DMS153 treated with DMSO at 0.1 percent for 48 hours (cell line): ENCODE measurements around the gene CD300C.
"Not testable (repeated sequence)": the region's sequence is repeated elsewhere in the genome, so short reads cannot be mapped to it uniquely, and the experiment has no call there.

Experiments used
- DNase-seq: peaks from one replicate; lab custom pipeline; 2025; ENCODE audit not compliant: unreplicated experiment; lab: John Stamatoyannopoulos, UW

Gene CD300C

GRCh38 chr17:74536890-74537289 is 9.0 kb downstream of the CD300C start:
- no peak for DNase-seq

- DNase-seq = no peak
Measured at GRCh38 chr17:74532115-74532514, 13.8 kb downstream of the CD300C start.

GRCh38 chr17:74531231-74531761 is 14.6 kb downstream of the CD300C start, which contains the start of gene CD300LB:
CD300LB (minus strand) TSS chr17:74531475; CDS start chr17:74531350, 125 bp downstream.
- DNase-seq = no peak

GRCh38 chr17:74530831-74531150 is 15.1 kb downstream of the CD300C start:
- no peak for DNase-seq

GRCh38 chr17:74529243-74529642 is 16.7 kb downstream of the CD300C start:
- no peak for DNase-seq

GRCh38 chr17:74528491-74529199 is 17.3 kb downstream of the CD300C start:
- no peak for DNase-seq

GRCh38 chr17:74527756-74528155 is 18.2 kb downstream of the CD300C start:
- no peak for DNase-seq

GRCh38 chr17:74527081-74527480 is 18.8 kb downstream of the CD300C start:
- DNase-seq = no peak

- DNase-seq = no peak
Measured at GRCh38 chr17:74526681-74527080, 19.2 kb downstream of the CD300C start.

GRCh38 chr17:74525781-74526288 is 20.1 kb downstream of the CD300C start:
- DNase-seq = no peak

GRCh38 chr17:74525465-74525725 is 20.5 kb downstream of the CD300C start:
- DNase-seq = no peak

- no peak for DNase-seq
Measured at GRCh38 chr17:74524653-74525464, 21.1 kb downstream of the CD300C start.

GRCh38 chr17:74523308-74523707 is 22.6 kb downstream of the CD300C start:
- DNase-seq = no peak

GRCh38 chr17:74522381-74523105 is 23.4 kb downstream of the CD300C start:
- no peak for DNase-seq

GRCh38 chr17:74521701-74522201 is 24.2 kb downstream of the CD300C start:
- DNase-seq = no peak

GRCh38 chr17:74520790-74521480 is 25.0 kb downstream of the CD300C start:
- no peak for DNase-seq

- no peak for DNase-seq
Measured at GRCh38 chr17:74520016-74520434, 25.9 kb downstream of the CD300C start.

GRCh38 chr17:74518413-74518981 is 27.4 kb downstream of the CD300C start:
- not testable (repeated sequence) for DNase-seq

- no peak for DNase-seq
Measured at GRCh38 chr17:74516561-74517328, 29.2 kb downstream of the CD300C start.

GRCh38 chr17:74515941-74516340 is 30.0 kb downstream of the CD300C start:
- no peak for DNase-seq
